GOT3 (cell line): Measurements from ENCODE around the gene APLNR.

ENCODE experiments used
- DNase-seq: peaks from one replicate; lab custom pipeline; 2025; ENCODE audit warnings: mixed read lengths; lab: John Stamatoyannopoulos, UW

The APLNR gene

GRCh38 chr11:57251491-57252104 is 14.5 kb upstream of the APLNR start:
- DNase-seq = no peak

- no peak for DNase-seq
Measured at GRCh38 chr11:57251037-57251436, 14.0 kb upstream of the APLNR start.

GRCh38 chr11:57249384-57250319 is 12.6 kb upstream of the APLNR start:
- no peak for DNase-seq

GRCh38 chr11:57248780-57249383 is 11.8 kb upstream of the APLNR start:
- DNase-seq = no peak

GRCh38 chr11:57244911-57245310 is 7.9 kb upstream of the APLNR start:
- DNase-seq = no peak

GRCh38 chr11:57241353-57241972 is 4.4 kb upstream of the APLNR start:
- DNase-seq = no peak

GRCh38 chr11:57240757-57241156 is 3.7 kb upstream of the APLNR start:
- no peak for DNase-seq

GRCh38 chr11:57240007-57240406 is 3.0 kb upstream of the APLNR start:
- no peak for DNase-seq

- no peak for DNase-seq
Measured at GRCh38 chr11:57239348-57239747, 2.3 kb upstream of the APLNR start.

- no peak for DNase-seq
Measured at GRCh38 chr11:57235761-57236703, 1.0 kb downstream of the APLNR start.

- DNase-seq = no peak
Measured at GRCh38 chr11:57233702-57234101, 3.3 kb downstream of the APLNR start.

GRCh38 chr11:57231539-57232253 is 5.4 kb downstream of the APLNR start:
- DNase-seq = no peak

- DNase-seq = no peak
Measured at GRCh38 chr11:57230791-57231538, 6.1 kb downstream of the APLNR start.

GRCh38 chr11:57230316-57230715 is 6.7 kb downstream of the APLNR start:
- DNase-seq = no peak

GRCh38 chr11:57228600-57228999 is 8.4 kb downstream of the APLNR start:
- no peak for DNase-seq

- no peak for DNase-seq
Measured at GRCh38 chr11:57224537-57224936, 12.5 kb downstream of the APLNR start.

- no peak for DNase-seq
Measured at GRCh38 chr11:57224128-57224527, 12.9 kb downstream of the APLNR start.

GRCh38 chr11:57223601-57224000 is 13.4 kb downstream of the APLNR start:
- DNase-seq = no peak

GRCh38 chr11:57222239-57222638 is 14.8 kb downstream of the APLNR start:
- no peak for DNase-seq
